NT2/D1 (cell line): ENCODE data around the gene TACR1.

Experiments
- SUZ12 ChIP-seq: IDR thresholded peaks from 2 replicates; pipeline ENCODE4 v1.6.1; 2011; ENCODE audit not compliant: insufficient read length, insufficient read depth; ENCODE audit errors: extremely low read depth
- YY1 ChIP-seq: IDR thresholded peaks from 2 replicates; pipeline ENCODE4 v1.6.1; 2011; ENCODE audit not compliant: insufficient read length, insufficient read depth
- ZNF274 ChIP-seq: IDR thresholded peaks from 2 replicates; pipeline ENCODE4 v1.6.1; 2011; ENCODE audit warnings: mild to moderate bottlenecking, low read depth, low read length

GRCh38 chr2:75053484-75054112, 145.7 kb downstream of the TACR1 start:
- TF ChIP-seq YY1 (no peak), ZNF274 (no peak), SUZ12 (no peak)
